Naive thymus-derived CD4-positive, alpha-beta T cell (primary cell): ENCODE data around the gene PLIN5. TPM values are rescaled to one million over a fixed set of nuclear protein-coding genes. Genes with fewer than 3 reads are reported as not detected.

ENCODE experiments used
- ATAC-seq: fragments of 150-1000 bp; cut with Tn5 transposase; 2 replicates; pipeline ENCODE4 v1.10.0; 2021; ENCODE audit warnings: mild to moderate bottlenecking, moderate library complexity
- CTCF ChIA-PET: fragments of 350-600 bp; sonication (Branson Sonifier 250); formaldehyde crosslinking; loops from one replicate; lab custom pipeline; 2021; ENCODE audit warnings: antibody characterized with exemption; lab: Charles Lee
- POLR2A ChIA-PET: fragments of 350-600 bp; sonication (Branson Sonifier 250); formaldehyde crosslinking; loops from one replicate; lab custom pipeline; 2021; ENCODE audit warnings: antibody characterized with exemption, inconsistent platforms; lab: Charles Lee
- DNase-seq, 9 donors: peaks; one replicate each; pipeline versions ENCODE4 v3.0.0 to v3.0.0-alpha.2; 2020 to 2022; ENCODE audit warnings: mixed read lengths in 1 of 9
- H3K27ac ChIP-seq: one replicate; pipeline ENCODE4 v1.7.0; 2013; ENCODE audit warnings: mild to moderate bottlenecking, low read depth, low read length, moderate library complexity
- H3K27me3 ChIP-seq, 2 donors: one replicate each; pipeline ENCODE4 v1.7.0; 2013; ENCODE audit warnings: low read length in 2 of 2, mild to moderate bottlenecking in 2 of 2, moderate library complexity in 2 of 2; ENCODE audit not compliant: control insufficient read depth in 2 of 2, insufficient read depth in 2 of 2
- H3K36me3 ChIP-seq, 3 experiments: 1 replicate in 2 of 3; 2 replicates in 1 of 3; pipeline ENCODE4 v1.7.0; 2013; ENCODE audit warnings: low read length in 3 of 3, mild to moderate bottlenecking in 3 of 3, moderate library complexity in 1 of 3; ENCODE audit not compliant: insufficient read depth in 3 of 3, control insufficient read depth in 2 of 3
- H3K4me1 ChIP-seq, 2 donors: one replicate each; pipeline ENCODE4 v1.7.0; 2013; ENCODE audit warnings: low read length in 2 of 2, mild to moderate bottlenecking in 2 of 2, moderate library complexity in 1 of 2; ENCODE audit not compliant: control insufficient read depth in 2 of 2, insufficient read depth in 2 of 2
- H3K4me3 ChIP-seq: 2 replicates; pipeline ENCODE4 v1.7.0; 2013; ENCODE audit warnings: mild to moderate bottlenecking, low read length
- H3K9me3 ChIP-seq, 3 experiments: 1 replicate in 2 of 3; 2 replicates in 1 of 3; pipeline ENCODE4 v1.7.0; 2013; ENCODE audit warnings: low read length in 3 of 3; ENCODE audit not compliant: control insufficient read depth in 2 of 3
- H3K27ac Mint-ChIP-seq, 9 donors: one replicate each; pipeline ENCODE4 v1.8.0; 2020 to 2022; ENCODE audit warnings: mixed read lengths in 9 of 9, mild to moderate bottlenecking in 8 of 9, moderate library complexity in 5 of 9, inconsistent platforms in 2 of 9
- H3K27me3 Mint-ChIP-seq, 5 donors: one replicate each; pipeline ENCODE4 v1.8.0; 2021 to 2022; ENCODE audit warnings: mixed read lengths in 5 of 5, mild to moderate bottlenecking in 1 of 5
- H3K36me3 Mint-ChIP-seq, 5 donors: one replicate each; pipeline ENCODE4 v1.8.0; 2020 to 2022; ENCODE audit warnings: mixed read lengths in 5 of 5, mild to moderate bottlenecking in 3 of 5, inconsistent platforms in 1 of 5
- H3K4me1 Mint-ChIP-seq, 7 donors: one replicate each; pipeline ENCODE4 v1.8.0; 2020 to 2022; ENCODE audit warnings: mixed read lengths in 7 of 7, mild to moderate bottlenecking in 3 of 7, inconsistent platforms in 1 of 7
- H3K4me3 Mint-ChIP-seq, 10 donors: one replicate each; pipeline ENCODE4 v1.8.0; 2020 to 2022; ENCODE audit warnings: mild to moderate bottlenecking in 10 of 10, mixed read lengths in 10 of 10, moderate library complexity in 6 of 10, inconsistent platforms in 2 of 10
- H3K9me3 Mint-ChIP-seq, 11 donors: one replicate each; pipeline ENCODE4 v1.8.0; 2020 to 2022; ENCODE audit warnings: mixed read lengths in 11 of 11, mild to moderate bottlenecking in 4 of 11, inconsistent platforms in 1 of 11, moderate library complexity in 1 of 11
- intact Hi-C, 2 donors: fragments of 100-400 bp; cut with micrococcal nuclease; formaldehyde crosslinking; loops; one replicate each; pipeline ENCODE4 v1.15.1; 2023
- polyA plus RNA-seq, 2 donors: library from polyadenylated mRNA; unstranded; fragments of 300-500 nt; fragmentation: Illumina TruSeq; gene quantifications; one replicate each; pipeline ENCODE4 v1.2.3, GENCODE V29; 2021
- total RNA-seq, 6 experiments: library from RNA in 5 of 6; stranded (reverse) in 5 of 6; gene quantifications; 1 replicate in 5 of 6; 2 replicates in 1 of 6; pipeline ENCODE4 v1.2.3 and lab custom pipeline; 2021 to 2026

Gene PLIN5
- total and polyA plus RNA-seq, 7 experiments from 2014 or later, result 0.24 to 1.9 (median 1.1) TPM; not detected in 1

DNA sequence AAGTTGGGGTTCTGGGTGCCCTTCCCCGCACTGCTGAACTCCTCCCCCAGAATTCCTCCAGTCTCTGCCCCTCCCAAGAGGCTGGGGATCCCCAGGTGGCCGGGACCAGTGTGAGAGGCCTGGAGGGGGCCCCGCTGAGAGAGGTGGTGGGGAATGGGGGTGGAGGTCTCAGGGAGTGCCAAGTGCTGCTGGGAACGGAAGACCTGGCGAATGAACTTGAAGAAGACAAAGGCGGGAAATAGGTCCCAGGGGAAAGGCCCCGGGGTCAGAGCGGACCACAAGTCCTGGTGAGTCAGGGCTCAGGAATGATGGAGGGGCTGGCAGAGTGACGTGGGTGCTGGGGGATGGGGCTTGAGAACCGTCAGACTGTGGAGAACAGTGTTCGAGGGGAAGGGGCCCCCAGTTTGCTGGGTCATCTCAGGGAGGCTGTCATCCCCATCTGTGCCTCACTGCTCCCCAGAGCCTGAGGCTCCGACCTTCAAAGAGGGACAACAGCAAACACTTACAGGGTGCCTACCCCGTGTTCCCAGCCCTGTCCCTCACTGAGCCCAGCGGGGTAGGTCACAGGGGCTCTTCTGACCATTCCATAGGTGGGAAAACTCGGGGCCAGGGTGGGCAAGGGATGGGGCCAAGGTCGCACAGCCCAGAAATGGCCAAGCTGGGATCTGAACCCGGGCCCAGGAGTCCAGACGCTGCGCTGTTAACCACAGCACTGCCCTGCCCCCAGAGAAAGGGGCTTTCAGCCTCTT, 40.4 kb upstream of the PLIN5 start:
- Histone ChIP-seq H3K9me3 (no peaks in the 10 kb centered on the region), H3K36me3 (no peaks in the 10 kb centered on the region), H3K4me3 (no peak overlapping the region), H3K27me3 (no peaks in the 10 kb centered on the region), H3K27ac (no peak overlapping the region), H3K4me1 (no peaks in the 10 kb centered on the region)
- Mint-ChIP-seq H3K9me3 (peaks cover 0 to 4% (median 0%) of the 10 kb centered on the region in 11 donors), H3K27me3 (peaks cover 29 to 52% (median 42%) of the 10 kb centered on the region in 5 donors), H3K4me1 (peaks cover 0 to 3% (median 0%) of the 10 kb centered on the region in 7 donors), H3K27ac (peak overlapping the region in 1 of 9 donors; percentile 41), H3K36me3 (peaks cover 0 to 6% (median 0%) of the 10 kb centered on the region in 5 donors), H3K4me3 (no peak overlapping the region)
- POLR2A ChIA-PET, result no interaction called here
- DNase-seq (no peak), ATAC-seq (peak; percentile 27)
- CTCF ChIA-PET, result interaction anchor here (0.6 to 2.7 kb wide), 5 partner anchors 10 to 61 kb away, joined by 4 to 29 read pairs (median 5); no protein-coding TSS in a partner anchor
- intact Hi-C loops, result loop anchor here (1.0 to 5.0 kb wide), 2 partner anchors 61 to 217 kb away; partner anchors contain the start of gene FEM1A (in 2 of the 2)

DNA sequence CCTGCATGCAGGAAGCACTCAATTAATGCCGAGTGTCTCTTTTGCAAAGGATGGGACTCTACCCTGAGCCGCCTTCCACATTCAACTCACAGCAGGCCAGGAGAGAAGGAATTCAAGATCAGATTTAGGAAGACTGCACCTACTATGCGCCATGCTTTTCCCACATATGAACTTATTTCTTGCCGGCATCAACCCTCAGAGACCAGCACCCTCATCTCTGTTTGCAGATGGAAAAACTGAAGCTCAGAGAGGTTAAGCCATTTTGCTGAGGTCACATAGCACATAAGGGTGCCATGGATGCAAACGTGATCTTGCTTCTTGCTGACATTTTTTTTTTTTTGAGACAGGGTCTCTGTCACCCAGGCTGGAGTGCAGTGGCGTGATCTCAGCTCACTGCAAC, 38.7 kb upstream of the PLIN5 start:
- H3K27me3 Mint-ChIP-seq, result peaks cover 13 to 36% (median 26%) of the 10 kb centered on the region in 5 donors

DNA sequence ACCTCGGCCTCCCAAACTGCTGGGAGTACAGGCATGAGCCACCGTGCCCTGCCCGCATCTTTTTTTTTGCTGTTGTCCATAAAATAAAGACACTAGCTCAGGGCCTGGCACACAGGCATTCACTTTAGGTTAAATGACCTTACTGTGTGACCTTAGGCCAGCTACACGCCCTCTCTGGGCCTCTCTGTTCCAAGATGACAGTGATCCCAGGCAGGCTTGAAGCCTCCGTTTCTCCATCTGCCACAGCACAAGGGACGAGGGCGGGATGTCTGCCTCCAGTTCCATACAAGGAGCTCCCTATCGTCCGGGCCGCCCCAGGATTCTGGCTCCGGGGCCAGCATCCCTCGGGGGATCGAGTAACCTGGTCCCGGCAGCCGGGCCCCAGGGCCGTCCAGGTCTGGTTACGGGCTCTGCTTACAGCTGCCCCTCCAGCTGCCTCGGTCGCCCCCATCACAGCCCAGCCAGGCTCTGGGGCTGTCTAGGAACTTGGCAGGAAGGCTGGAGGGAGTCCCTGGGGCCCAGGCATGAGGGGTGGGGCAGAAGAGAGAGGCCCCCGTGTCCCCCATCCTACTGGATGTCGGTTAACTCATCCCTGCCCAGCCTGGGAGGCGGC, 36.4 kb upstream of the PLIN5 start:
- ATAC-seq, result no peak
- Histone ChIP-seq H3K27me3 (no peaks in the 10 kb centered on the region), H3K27ac (no peak overlapping the region), H3K9me3 (no peaks in the 10 kb centered on the region), H3K4me3 (no peak overlapping the region), H3K4me1 (no peaks in the 10 kb centered on the region), H3K36me3 (no peaks in the 10 kb centered on the region)
- Mint-ChIP-seq H3K36me3 (no peaks in the 10 kb centered on the region), H3K27me3 (peaks cover 7 to 37% (median 15%) of the 10 kb centered on the region in 5 donors), H3K27ac (no peak overlapping the region), H3K9me3 (peaks cover 0 to 1% (median 0%) of the 10 kb centered on the region in 11 donors), H3K4me3 (no peak overlapping the region), H3K4me1 (peaks cover 0 to 5% (median 0%) of the 10 kb centered on the region in 7 donors)
- ChIA-PET CTCF (interaction anchor here (1.1 to 5.5 kb wide), 2 partner anchors 14 to 65 kb away, joined by 3 to 40 read pairs; no protein-coding TSS in a partner anchor), POLR2A (no interaction called here)
- intact Hi-C loops, result no loop called here
- DNase-seq, result no peak

More for the DNA sequence above, 38.7 kb upstream of the PLIN5 start:
- Mint-ChIP-seq H3K9me3 (peaks cover 0 to 2% (median 0%) of the 10 kb centered on the region in 11 donors), H3K4me3 (no peak overlapping the region), H3K36me3 (peaks cover 0 to under 1% (median 0%) of the 10 kb centered on the region in 5 donors), H3K4me1 (peaks cover 0 to 5% (median 0%) of the 10 kb centered on the region in 7 donors), H3K27ac (no peak overlapping the region)
- intact Hi-C loops, result no loop called here
- H3K27me3 ChIP-seq, result no peaks in the 10 kb centered on the region
- no peak for ATAC-seq
- DNase-seq, result no peak
- ChIA-PET CTCF (interaction anchor here (0.6 to 2.4 kb wide), 3 partner anchors 20 to 334 kb away, joined by 3 to 15 read pairs (median 3); no protein-coding TSS in a partner anchor), POLR2A (interaction anchor here (0.7 kb wide), 1 partner anchor 204 kb away, joined by 3 read pairs; no protein-coding TSS in a partner anchor)
- H3K4me3 ChIP-seq, result no peak overlapping the region
- H3K9me3 ChIP-seq, result no peaks in the 10 kb centered on the region
- H3K27ac ChIP-seq, result no peak overlapping the region
- no peaks in the 10 kb centered on the region for H3K36me3 ChIP-seq
- H3K4me1 ChIP-seq, result no peaks in the 10 kb centered on the region

DNA sequence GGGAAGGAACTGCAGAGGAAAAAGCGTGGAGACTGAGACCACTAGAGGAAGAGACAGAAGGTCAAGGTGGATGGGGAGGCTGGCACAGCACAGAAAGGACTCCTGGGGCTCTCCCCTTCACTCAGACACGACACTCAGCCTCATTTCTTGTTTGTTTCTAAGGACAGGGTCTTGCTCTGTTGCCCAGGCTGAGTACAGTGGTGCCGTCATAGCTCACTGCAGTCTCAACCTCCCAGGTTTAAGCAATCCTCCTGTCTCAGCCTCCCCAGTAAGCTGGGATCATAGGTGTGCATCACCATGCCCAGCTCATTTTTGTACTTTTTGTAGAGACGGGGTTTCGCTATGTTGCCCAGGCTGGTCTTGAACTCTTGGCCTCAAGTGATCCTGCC, 35.9 kb upstream of the PLIN5 start:
- H3K9me3 ChIP-seq, result no peaks in the 10 kb centered on the region
- Mint-ChIP-seq H3K4me1 (peaks cover 0 to 2% (median 0%) of the 10 kb centered on the region in 7 donors), H3K4me3 (no peak overlapping the region), H3K9me3 (peaks cover 0 to 1% (median 0%) of the 10 kb centered on the region in 11 donors), H3K27ac (no peak overlapping the region), H3K27me3 (peaks cover 2 to 32% (median 10%) of the 10 kb centered on the region in 5 donors), H3K36me3 (no peaks in the 10 kb centered on the region)
- no peak overlapping the region for H3K4me3 ChIP-seq
- DNase-seq, result no peak
- H3K27me3 ChIP-seq, result no peaks in the 10 kb centered on the region
- ChIA-PET POLR2A (no interaction called here), CTCF (interaction anchor here (0.6 to 5.5 kb wide), 3 partner anchors 14 to 1279 kb away, joined by 3 to 40 read pairs (median 3); no protein-coding TSS in a partner anchor)
- no peak for ATAC-seq
- H3K36me3 ChIP-seq, result no peaks in the 10 kb centered on the region
- H3K27ac ChIP-seq, result no peak overlapping the region
- no peaks in the 10 kb centered on the region for H3K4me1 ChIP-seq
- intact Hi-C loops, result no loop called here

DNA sequence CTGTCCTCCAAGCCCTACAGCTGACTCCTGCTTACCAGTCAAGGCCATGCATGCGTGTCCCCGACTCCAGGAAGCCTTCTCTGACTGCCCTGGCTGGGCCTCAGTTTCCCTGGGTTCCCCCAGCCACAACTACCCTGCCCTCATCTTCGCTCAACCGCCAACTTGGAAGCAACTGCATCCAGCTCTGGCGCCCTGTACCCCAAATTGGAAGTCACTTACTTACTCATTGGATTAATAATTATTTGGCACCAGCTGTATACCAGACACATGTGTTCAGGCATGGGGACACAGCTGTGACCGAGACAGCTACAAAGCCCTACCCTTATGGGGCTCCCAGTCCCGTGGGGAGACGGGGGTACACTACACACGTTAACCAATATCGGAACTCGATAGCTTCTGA, 35.4 kb upstream of the PLIN5 start:
- Histone ChIP-seq H3K27ac (no peak overlapping the region), H3K9me3 (no peaks in the 10 kb centered on the region), H3K4me3 (no peak overlapping the region), H3K4me1 (no peaks in the 10 kb centered on the region), H3K27me3 (no peaks in the 10 kb centered on the region), H3K36me3 (no peaks in the 10 kb centered on the region)
- POLR2A ChIA-PET, result no interaction called here
- Mint-ChIP-seq H3K4me1 (peaks cover 0 to 2% (median 0%) of the 10 kb centered on the region in 7 donors), H3K36me3 (no peaks in the 10 kb centered on the region), H3K4me3 (no peak overlapping the region), H3K27ac (no peak overlapping the region), H3K27me3 (peaks cover 0 to 27% (median 7%) of the 10 kb centered on the region in 5 donors), H3K9me3 (peaks cover 0 to 1% (median 0%) of the 10 kb centered on the region in 11 donors)
- ATAC-seq (no peak), DNase-seq (no peak)
- intact Hi-C loops, result no loop called here
- CTCF ChIA-PET, result interaction anchor here (0.6 to 5.5 kb wide), 3 partner anchors 13 to 1278 kb away, joined by 3 to 40 read pairs (median 3); no protein-coding TSS in a partner anchor

DNA sequence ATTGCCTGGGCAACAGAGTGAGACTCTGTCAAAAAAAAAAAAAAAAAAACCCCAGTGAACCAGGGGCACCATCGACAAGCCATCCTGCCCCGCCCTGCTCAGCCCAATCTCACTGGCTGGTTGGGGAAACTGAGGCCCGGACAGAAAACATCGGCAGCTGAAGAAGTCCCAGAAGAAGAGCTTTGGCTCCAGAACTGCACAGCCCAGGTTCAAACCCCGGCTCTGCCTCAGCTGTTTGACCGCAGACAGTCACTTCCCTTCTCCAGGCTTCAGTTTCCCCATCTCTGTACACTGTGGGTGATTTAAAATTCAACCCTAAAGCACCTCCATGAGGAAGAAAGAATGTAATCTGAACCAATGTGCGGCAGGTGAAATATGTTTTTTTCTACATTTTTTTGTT, 33.9 kb upstream of the PLIN5 start:
- no peak overlapping the region for H3K27ac ChIP-seq
- Mint-ChIP-seq H3K4me3 (no peak overlapping the region), H3K27me3 (peaks cover 0 to 15% (median 0%) of the 10 kb centered on the region in 5 donors), H3K27ac (no peak overlapping the region), H3K4me1 (peaks cover 0 to 2% (median 0%) of the 10 kb centered on the region in 7 donors), H3K9me3 (peaks cover 0 to 1% (median 0%) of the 10 kb centered on the region in 11 donors), H3K36me3 (no peaks in the 10 kb centered on the region)
- intact Hi-C loops, result no loop called here
- DNase-seq (no peak), ATAC-seq (no peak)
- H3K36me3 ChIP-seq, result no peaks in the 10 kb centered on the region
- H3K27me3 ChIP-seq, result no peaks in the 10 kb centered on the region
- POLR2A ChIA-PET, result interaction anchor here (0.6 kb wide), 2 partner anchors 59 to 104 kb away, joined by 3 read pairs; no protein-coding TSS in a partner anchor
- CTCF ChIA-PET, result interaction anchor here (0.6 to 5.5 kb wide), 5 partner anchors 44 to 235 kb away, joined by 3 to 40 read pairs (median 3); no protein-coding TSS in a partner anchor
- no peaks in the 10 kb centered on the region for H3K9me3 ChIP-seq
- no peak overlapping the region for H3K4me3 ChIP-seq
- no peaks in the 10 kb centered on the region for H3K4me1 ChIP-seq
